Stomach smooth muscle (tissue), 2 donors: Measurements from ENCODE around the gene ICA1.
A peak's percentile ranks its signal among the peaks of the same experiment; 100 is the strongest.

Source experiments
- H3K27ac ChIP-seq: one replicate; pipeline ENCODE4 v1.7.0; 2013; ENCODE audit warnings: mild to moderate bottlenecking, low read length, inconsistent platforms
- H3K27me3 ChIP-seq, 2 donors: one replicate each; pipeline ENCODE4 v1.7.0; 2013; ENCODE audit warnings: low read length in 2 of 2; ENCODE audit not compliant: insufficient read depth in 2 of 2, control insufficient read depth in 1 of 2
- H3K36me3 ChIP-seq, 2 donors: one replicate each; pipeline ENCODE4 v1.7.0; 2013; ENCODE audit warnings: low read length in 2 of 2; ENCODE audit not compliant: control insufficient read depth in 2 of 2, insufficient read depth in 2 of 2
- H3K4me1 ChIP-seq: one replicate; pipeline ENCODE4 v1.7.0; 2013; ENCODE audit warnings: low read length; ENCODE audit not compliant: control insufficient read depth, insufficient read depth
- H3K4me3 ChIP-seq, 2 donors: one replicate each; pipeline ENCODE4 v1.7.0; 2013; ENCODE audit warnings: low read length in 2 of 2
- H3K9ac ChIP-seq, 2 donors: one replicate each; pipeline ENCODE4 v1.7.0; 2013; ENCODE audit warnings: low read length in 2 of 2, mild to moderate bottlenecking in 1 of 2
- H3K9me3 ChIP-seq, 2 donors: one replicate each; pipeline ENCODE4 v1.7.0; 2013; ENCODE audit warnings: low read length in 2 of 2; ENCODE audit not compliant: control insufficient read depth in 2 of 2
- donor health status: healthy.
- donor health status: Pancreatic carcinoma.

The ICA1 gene

GRCh38 chr7:8212638-8213037, 49.3 kb downstream of the ICA1 start:
- Histone ChIP-seq H3K9ac (no peak overlapping the region), H3K4me3 (no peak overlapping the region), H3K4me1 (peaks cover 53% of the 10 kb centered on the region), H3K27ac (peak overlapping the region; percentile 95), H3K9me3 (no peaks in the 10 kb centered on the region), H3K36me3 (no peaks in the 10 kb centered on the region), H3K27me3 (no peaks in the 10 kb centered on the region)

DNA sequence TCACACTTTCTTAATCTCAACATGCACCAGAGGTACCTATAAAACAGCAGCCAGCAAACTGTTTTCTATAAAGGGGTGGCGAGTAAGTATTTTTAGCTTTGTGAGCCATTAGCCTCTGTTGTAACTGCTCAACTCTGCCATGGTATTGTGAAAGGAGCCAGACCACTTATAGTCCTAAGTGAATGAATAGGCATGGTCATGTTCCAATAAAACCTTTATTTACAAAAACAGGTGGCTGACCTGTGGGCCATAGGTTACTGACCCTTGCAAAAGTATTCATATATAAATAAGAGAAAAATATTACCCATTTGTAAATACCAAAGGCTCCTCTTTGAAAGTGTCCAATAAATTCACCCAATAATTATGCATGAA, 50.3 kb downstream of the ICA1 start:
- H3K4me3 ChIP-seq = peak overlapping the region in 1 of 2 donors; percentile 3
- peaks cover 53% of the 10 kb centered on the region for H3K4me1 ChIP-seq
- peak overlapping the region; percentile 95 for H3K27ac ChIP-seq
- no peak overlapping the region for H3K9ac ChIP-seq
- H3K9me3 ChIP-seq = no peaks in the 10 kb centered on the region
- no peaks in the 10 kb centered on the region for H3K36me3 ChIP-seq
- H3K27me3 ChIP-seq = no peaks in the 10 kb centered on the region

GRCh38 chr7:8210845-8211724, 50.9 kb downstream of the ICA1 start:
- no peaks in the 10 kb centered on the region for H3K36me3 ChIP-seq
- peak overlapping the region; percentile 95 for H3K27ac ChIP-seq
- no peak overlapping the region for H3K4me3 ChIP-seq
- peaks cover 54% of the 10 kb centered on the region for H3K4me1 ChIP-seq
- H3K9me3 ChIP-seq = no peaks in the 10 kb centered on the region
- no peak overlapping the region for H3K9ac ChIP-seq
- H3K27me3 ChIP-seq = no peaks in the 10 kb centered on the region

- H3K9me3 ChIP-seq = no peaks in the 10 kb centered on the region
- peaks cover 44% of the 10 kb centered on the region for H3K4me1 ChIP-seq
- no peak overlapping the region for H3K4me3 ChIP-seq
Measured at GRCh38 chr7:8209353-8209752, 52.6 kb downstream of the ICA1 start.

GRCh38 chr7:8208816-8209215, 53.2 kb downstream of the ICA1 start:
- Histone ChIP-seq H3K36me3 (no peaks in the 10 kb centered on the region), H3K9ac (no peak overlapping the region), H3K27me3 (no peaks in the 10 kb centered on the region), H3K9me3 (no peaks in the 10 kb centered on the region), H3K27ac (no peak overlapping the region), H3K4me1 (peaks cover 38% of the 10 kb centered on the region), H3K4me3 (no peak overlapping the region)

More at GRCh38 chr7:8209353-8209752, 52.6 kb downstream of the ICA1 start:
- Histone ChIP-seq H3K36me3 (no peaks in the 10 kb centered on the region), H3K27ac (peak overlapping the region; percentile 12), H3K9ac (no peak overlapping the region), H3K27me3 (no peaks in the 10 kb centered on the region)

DNA sequence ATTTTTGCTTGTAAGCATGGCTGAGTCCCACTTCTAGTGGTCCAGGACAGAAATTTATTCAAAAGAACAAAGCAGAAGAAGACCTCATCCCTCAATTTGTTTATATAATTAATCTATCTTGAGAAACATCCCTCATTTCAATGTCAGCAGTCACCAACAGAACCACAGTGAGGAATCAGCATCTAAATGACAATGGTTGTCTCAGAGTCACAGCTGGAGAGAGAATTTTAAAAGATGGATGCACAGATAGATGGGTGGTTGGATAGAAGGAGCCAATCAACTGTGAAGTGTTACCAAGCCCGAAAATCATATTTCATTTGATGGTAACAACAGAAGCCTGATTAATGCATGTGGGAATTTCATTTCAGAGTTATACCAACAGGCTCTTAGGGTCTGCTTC, 55.0 kb downstream of the ICA1 start:
- Histone ChIP-seq H3K9me3 (no peaks in the 10 kb centered on the region), H3K27me3 (no peaks in the 10 kb centered on the region), H3K9ac (no peak overlapping the region), H3K36me3 (no peaks in the 10 kb centered on the region), H3K4me1 (peaks cover 21% of the 10 kb centered on the region), H3K27ac (no peak overlapping the region), H3K4me3 (no peak overlapping the region)

DNA sequence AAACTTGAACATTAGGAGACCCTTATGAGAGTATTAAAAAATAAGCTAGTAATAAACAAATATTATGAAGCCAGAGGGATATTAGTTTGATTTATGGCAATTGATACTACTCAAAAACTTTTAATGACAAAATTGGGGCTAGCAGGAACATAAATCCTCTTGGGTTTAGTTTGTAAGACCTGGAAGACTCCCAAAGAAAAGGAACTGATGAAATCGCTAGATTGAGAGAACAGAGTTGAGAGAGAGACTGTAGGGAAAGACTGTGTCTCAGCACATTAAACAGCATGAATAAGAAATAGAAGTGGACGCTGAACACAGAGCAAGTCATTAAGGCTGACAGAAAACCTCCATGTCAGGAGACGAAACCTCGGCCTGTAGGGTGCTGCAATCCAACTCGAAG, 56.4 kb downstream of the ICA1 start:
- no peak overlapping the region for H3K9ac ChIP-seq
- H3K4me3 ChIP-seq = no peak overlapping the region
- no peaks in the 10 kb centered on the region for H3K9me3 ChIP-seq
- H3K27ac ChIP-seq = no peak overlapping the region
- peaks cover 7% of the 10 kb centered on the region for H3K4me1 ChIP-seq
- no peaks in the 10 kb centered on the region for H3K27me3 ChIP-seq
- H3K36me3 ChIP-seq = no peaks in the 10 kb centered on the region

DNA sequence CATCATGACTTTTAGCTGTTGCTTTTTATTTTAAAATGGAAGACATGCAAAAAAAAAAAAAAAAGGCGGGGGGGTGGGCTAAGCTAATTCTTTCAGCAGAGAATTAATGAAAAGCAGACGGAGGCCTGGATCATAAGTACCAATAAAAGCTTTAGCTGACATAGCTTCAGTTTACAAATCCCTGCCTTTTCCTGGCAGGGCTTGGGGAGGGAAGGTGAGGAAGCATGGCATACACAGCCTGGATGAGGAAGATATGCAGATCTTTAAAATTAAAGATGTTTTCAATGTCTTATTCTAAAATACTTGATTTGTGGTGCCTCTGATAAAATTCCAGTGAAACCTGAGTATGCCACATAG, 57.0 kb downstream of the ICA1 start:
- no peak overlapping the region for H3K9ac ChIP-seq
- H3K36me3 ChIP-seq = no peaks in the 10 kb centered on the region
- no peaks in the 10 kb centered on the region for H3K9me3 ChIP-seq
- H3K27ac ChIP-seq = no peak overlapping the region
- H3K4me1 ChIP-seq = peaks cover 7% of the 10 kb centered on the region
- H3K27me3 ChIP-seq = no peaks in the 10 kb centered on the region
- no peak overlapping the region for H3K4me3 ChIP-seq

GRCh38 chr7:8204339-8205030, 57.5 kb downstream of the ICA1 start:
- H3K27ac ChIP-seq = no peak overlapping the region
- no peak overlapping the region for H3K9ac ChIP-seq
- H3K4me3 ChIP-seq = no peak overlapping the region
- no peaks in the 10 kb centered on the region for H3K36me3 ChIP-seq
- H3K27me3 ChIP-seq = no peaks in the 10 kb centered on the region
- H3K4me1 ChIP-seq = peaks cover 7% of the 10 kb centered on the region
- H3K9me3 ChIP-seq = no peaks in the 10 kb centered on the region

- Histone ChIP-seq H3K4me1 (peaks cover 7% of the 10 kb centered on the region), H3K9ac (no peak overlapping the region), H3K36me3 (no peaks in the 10 kb centered on the region), H3K4me3 (no peak overlapping the region), H3K9me3 (no peaks in the 10 kb centered on the region), H3K27me3 (no peaks in the 10 kb centered on the region), H3K27ac (no peak overlapping the region)
Measured at GRCh38 chr7:8201846-8202441, 60.0 kb downstream of the ICA1 start.
